EH (cell line): Measurements from ENCODE around the gene COMMD4.

ENCODE experiments used
- DNase-seq: peaks from one replicate; pipeline ENCODE4 v3.0.0-alpha.2; 2015; ENCODE audit warnings: low read depth

The COMMD4 gene

GRCh38 chr15:75356517-75356916 lies 20.7 kb downstream of the COMMD4 start:
- no peak for DNase-seq

- DNase-seq = no peak
Measured at GRCh38 chr15:75357976-75358673, 22.3 kb downstream of the COMMD4 start.

GRCh38 chr15:75358771-75359536 lies 23.1 kb downstream of the COMMD4 start:
- no peak for DNase-seq

GRCh38 chr15:75359537-75360250 lies 23.8 kb downstream of the COMMD4 start:
- no peak for DNase-seq

- no peak for DNase-seq
Measured at GRCh38 chr15:75360391-75360790, 24.5 kb downstream of the COMMD4 start.

- no peak for DNase-seq
Measured at GRCh38 chr15:75360856-75361255, 25.0 kb downstream of the COMMD4 start.

GRCh38 chr15:75361361-75361988 lies 25.6 kb downstream of the COMMD4 start:
- DNase-seq = no peak

- DNase-seq = no peak
Measured at GRCh38 chr15:75361989-75362641, 26.3 kb downstream of the COMMD4 start.

- DNase-seq = no peak
Measured at GRCh38 chr15:75362642-75363249, 26.9 kb downstream of the COMMD4 start.

GRCh38 chr15:75363786-75364185 lies 27.9 kb downstream of the COMMD4 start:
- no peak for DNase-seq

- no peak for DNase-seq
Measured at GRCh38 chr15:75364881-75365280, 29.0 kb downstream of the COMMD4 start.

GRCh38 chr15:75366163-75366562 lies 30.3 kb downstream of the COMMD4 start:
- DNase-seq = no peak

- no peak for DNase-seq
Measured at GRCh38 chr15:75367006-75367405, 31.1 kb downstream of the COMMD4 start.

- DNase-seq = no peak
Measured at GRCh38 chr15:75367406-75367912, 31.6 kb downstream of the COMMD4 start.

- peak; percentile 97 for DNase-seq
Measured at GRCh38 chr15:75367913-75368688, 32.2 kb downstream of the COMMD4 start, which contains the start of gene MAN2C1. TSS of gene MAN2C1 (minus strand) at chr15:75368607. CDS start at chr15:75368583, 24 bp downstream.

GRCh38 chr15:75368689-75369239 lies 32.9 kb downstream of the COMMD4 start:
- DNase-seq = no peak

- no peak for DNase-seq
Measured at GRCh38 chr15:75369897-75370581, 34.2 kb downstream of the COMMD4 start.

GRCh38 chr15:75371486-75371885 lies 35.6 kb downstream of the COMMD4 start:
- DNase-seq = no peak

- no peak for DNase-seq
Measured at GRCh38 chr15:75371901-75372688, 36.2 kb downstream of the COMMD4 start.
